Stimulated activated CD4-positive, alpha-beta T cell treated with anti-CD3 and anti-CD28 coated beads, Interleukin-2, amount 100 ng/mL, for 24 hours (primary cell): Measurements from ENCODE around the gene AGTRAP.

Experiments used
- DNase-seq, 2 donors: peaks; one replicate each; pipeline ENCODE4 v3.0.0-alpha.2; 2020

AGTRAP gene

DNA sequence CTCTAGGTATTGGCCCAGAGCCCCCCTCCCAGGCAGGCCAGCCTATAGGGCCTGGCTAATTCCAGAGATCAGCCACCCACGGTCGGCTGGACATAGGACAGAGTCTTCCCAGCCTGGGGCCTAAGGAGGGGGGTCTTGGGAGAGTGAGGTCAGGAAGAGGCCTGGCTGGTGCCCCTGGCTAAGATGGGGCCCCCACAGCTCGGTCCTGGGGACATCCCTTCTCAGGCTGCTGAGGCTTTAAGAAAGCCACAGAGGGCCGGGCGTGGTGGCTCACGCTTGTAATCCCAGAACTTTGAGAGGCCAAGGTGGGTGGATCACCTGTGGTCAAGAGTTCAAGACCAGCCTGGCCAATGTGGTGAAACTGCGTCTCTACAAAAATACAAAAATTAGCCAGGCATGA, 28.6 kb downstream of the AGTRAP start:
- DNase-seq = no peak

- DNase-seq = no peak
These were observed 29.9 kb downstream of the AGTRAP start for GRCh38 chr1:11765661-11766428.

GRCh38 chr1:11766429-11766776, 30.5 kb downstream of the AGTRAP start:
- DNase-seq = no peak

DNA sequence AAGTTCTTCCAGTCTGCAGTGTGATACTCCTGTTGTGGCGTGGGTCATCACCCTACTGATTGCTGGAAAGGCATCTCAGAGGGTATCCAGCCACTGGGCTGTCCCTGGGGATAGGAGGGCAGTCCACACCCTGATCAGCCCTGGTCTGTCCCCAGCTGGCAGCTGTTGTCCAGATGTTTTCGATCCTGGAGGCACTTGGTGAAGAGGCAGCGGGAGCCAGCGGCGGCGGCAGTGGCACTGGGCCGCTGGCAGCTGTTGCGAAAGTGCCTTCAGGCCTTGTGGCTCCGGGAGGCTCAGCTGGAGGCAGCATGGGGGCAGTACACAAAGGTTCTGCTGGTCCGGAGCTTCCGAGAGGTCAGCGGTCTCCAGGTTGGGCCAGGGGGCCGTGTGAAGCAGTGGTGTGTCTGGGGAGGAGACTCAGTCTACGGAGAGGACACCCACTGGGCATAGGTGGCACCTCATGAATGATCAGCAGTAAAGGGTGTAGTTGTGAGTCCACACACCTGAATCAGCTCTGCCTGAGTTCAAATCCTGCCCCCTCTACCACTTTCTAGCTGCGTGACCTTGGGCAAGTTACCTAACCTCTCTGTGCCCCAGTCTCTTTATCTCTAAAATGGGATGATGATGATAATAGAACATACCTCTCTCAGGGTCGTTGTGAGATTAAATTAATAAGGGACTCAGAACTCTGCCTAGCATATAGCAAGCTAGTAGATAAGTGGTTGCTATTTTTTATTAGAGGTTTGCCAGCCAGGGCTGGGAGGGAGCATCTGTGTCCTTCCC, 32.2 kb downstream of the AGTRAP start:
- DNase-seq = no peak

DNA sequence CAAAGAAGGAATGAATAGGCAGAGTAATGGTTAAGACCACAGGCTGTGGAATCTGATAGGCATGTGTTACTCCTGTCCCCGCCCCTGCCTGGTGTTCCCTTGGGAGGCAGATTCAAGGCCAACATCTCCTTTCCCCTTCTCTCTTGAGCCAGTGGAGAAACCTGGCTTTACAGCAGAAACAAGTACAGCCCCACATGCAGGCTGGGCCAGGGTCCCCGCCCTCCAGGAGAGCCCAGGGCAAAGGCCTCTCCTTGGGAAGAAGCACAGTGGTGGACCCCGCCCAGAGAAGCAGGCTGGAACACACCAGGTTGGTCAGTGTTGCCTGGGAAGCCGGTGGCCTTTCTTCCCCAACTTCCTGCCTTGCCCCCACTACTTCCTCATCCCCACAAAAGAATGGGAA, 32.9 kb downstream of the AGTRAP start:
- no peak for DNase-seq

GRCh38 chr1:11769274-11769673, 33.3 kb downstream of the AGTRAP start:
- DNase-seq = no peak

GRCh38 chr1:11770011-11770410, 34.1 kb downstream of the AGTRAP start:
- no peak for DNase-seq

- no peak for DNase-seq
These were observed 35.6 kb downstream of the AGTRAP start for GRCh38 chr1:11771481-11772043.

- no peak for DNase-seq
These were observed 36.5 kb downstream of the AGTRAP start for GRCh38 chr1:11772458-11772857.

DNA sequence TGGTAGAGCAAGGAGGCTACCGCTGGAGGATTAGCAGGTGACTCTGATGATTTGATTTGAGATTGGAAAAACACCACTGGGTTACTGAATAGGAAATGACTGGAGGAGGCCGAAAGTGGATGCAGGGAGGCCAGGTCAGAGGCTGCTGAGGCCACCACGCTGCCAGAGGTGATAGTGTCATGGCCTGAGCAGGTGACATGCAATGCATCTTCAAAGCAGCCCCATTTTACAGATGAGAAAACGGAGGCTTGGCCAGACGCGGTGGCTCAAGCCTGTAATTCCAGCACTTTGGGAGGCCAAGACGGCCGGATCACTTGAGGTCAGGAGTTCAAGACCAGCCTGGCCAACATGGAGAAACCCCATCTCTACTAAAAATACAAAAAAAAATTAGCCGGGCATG, 38.8 kb downstream of the AGTRAP start:
- no peak for DNase-seq

DNA sequence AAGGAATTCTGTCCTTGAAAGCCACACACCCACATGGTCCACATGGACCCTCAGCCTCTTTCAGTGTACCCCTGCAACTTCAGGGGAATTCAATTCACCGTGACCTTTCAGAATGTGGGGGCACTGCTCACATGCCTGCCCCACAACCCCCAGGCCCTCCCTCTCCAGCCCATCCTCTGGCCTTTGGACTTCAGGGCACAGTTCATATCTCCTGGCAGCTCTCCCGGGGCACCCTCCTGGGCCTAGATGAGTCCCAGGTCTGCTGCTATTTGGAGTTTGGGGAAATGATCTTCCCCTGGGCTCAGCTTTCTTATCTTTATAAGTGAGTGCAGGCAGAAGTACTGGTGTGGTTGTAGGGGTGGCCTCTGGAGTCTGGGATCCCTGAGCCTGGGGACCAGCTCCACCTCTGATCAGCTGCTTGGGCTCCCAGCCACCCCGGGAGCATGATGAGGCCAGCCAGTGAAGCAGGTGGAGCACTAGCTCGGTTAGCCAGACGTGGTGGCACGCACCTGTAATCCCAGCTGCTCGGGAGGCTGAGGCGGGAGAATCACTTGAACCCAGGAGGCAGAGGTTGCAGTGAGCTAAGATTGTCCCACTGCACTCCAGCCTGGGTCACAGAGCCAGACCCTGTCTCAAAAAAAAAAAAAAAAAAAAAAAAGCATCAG, 41.9 kb downstream of the AGTRAP start:
- no peak for DNase-seq

- DNase-seq = no peak
These were observed 42.4 kb downstream of the AGTRAP start for GRCh38 chr1:11778336-11778735.

DNA sequence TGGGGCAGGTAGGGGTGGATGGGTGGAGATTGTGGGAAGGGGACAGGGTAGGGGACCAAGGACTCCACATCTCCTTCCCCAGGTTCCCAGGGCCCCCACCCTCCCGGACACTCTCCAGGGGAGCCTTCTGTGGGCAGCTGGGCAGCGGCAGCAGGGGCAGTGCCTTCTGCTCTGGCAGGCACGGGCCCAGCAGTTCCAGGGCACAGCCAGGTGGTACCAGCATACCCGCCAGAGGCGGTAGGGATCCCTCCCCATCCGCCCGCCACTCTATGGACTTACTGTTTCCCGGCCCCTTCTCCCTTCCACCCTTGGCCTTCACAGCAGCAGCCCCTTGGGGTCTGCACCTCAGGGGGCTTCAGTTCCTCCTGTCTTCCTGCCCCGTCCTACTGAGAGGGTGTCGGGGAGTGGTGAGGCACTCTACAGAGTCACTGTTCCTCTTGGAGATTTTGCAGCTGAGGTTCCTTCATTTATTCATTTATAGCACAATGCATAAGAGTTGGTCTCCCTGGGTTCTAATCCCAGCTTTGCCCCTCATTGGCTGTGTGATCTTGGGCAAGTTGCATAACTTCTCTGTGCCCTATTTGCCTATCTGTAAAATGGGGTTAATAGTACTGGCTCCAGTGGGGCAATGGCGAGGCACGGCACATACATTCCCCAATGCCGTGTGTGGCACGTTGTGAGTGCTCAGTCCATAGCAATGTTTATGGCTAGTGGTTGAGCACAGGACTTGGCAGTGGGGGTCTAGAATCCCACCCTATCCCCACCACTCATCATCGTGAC, 43.1 kb downstream of the AGTRAP start:
- no peak for DNase-seq

DNA sequence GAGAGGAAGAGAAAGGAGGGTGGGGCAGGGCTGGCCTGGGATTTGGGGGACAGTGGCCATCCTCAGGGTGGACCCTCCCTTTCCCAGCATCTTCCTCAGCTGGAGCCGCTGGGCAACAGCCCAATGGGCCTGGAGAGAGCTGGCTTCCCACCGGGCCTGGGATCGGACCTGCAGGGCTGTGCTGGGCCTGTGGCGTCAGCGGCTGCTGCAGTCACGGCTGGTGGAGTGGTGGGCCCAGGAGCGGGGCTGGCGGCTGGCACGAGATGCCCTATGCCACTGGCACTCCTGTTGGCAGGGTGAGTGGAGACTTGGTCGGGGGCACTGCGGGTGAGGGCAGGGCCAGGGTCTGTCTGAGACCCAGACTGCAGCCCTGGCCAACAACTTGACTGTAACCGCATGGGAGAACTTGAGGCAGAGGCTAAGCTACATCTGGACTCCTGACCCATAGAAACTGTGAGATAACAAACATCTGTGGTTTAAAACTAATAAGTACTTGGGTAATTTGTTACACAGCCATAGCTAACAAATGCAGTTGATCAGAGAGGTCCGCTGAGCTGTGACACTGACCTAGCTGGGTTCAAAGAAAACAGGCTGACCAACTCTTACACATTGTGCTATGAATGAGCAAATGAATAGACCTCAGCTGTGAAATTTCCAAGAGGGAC, 43.9 kb downstream of the AGTRAP start:
- no peak for DNase-seq

GRCh38 chr1:11780380-11781147, 44.6 kb downstream of the AGTRAP start:
- DNase-seq = no peak

DNA sequence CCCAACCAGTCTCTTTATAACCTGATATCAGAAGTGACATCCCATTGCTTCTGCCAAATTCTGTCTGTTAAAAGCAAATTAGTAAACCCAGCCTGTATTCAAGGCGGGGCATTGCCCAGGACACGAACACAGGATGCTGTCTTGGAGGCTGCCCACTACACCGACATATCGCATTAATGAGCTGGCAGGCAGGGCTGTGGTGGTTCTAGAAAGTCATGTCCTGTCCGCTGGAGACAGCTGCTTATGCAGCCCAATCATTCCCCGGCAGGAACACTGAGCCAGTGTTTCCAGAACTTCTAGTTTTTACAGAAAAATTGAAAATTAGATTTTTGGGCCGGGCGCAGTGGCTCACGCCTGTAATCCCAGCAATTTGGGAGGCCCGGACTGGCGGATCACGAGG, 45.4 kb downstream of the AGTRAP start:
- no peak for DNase-seq

DNA sequence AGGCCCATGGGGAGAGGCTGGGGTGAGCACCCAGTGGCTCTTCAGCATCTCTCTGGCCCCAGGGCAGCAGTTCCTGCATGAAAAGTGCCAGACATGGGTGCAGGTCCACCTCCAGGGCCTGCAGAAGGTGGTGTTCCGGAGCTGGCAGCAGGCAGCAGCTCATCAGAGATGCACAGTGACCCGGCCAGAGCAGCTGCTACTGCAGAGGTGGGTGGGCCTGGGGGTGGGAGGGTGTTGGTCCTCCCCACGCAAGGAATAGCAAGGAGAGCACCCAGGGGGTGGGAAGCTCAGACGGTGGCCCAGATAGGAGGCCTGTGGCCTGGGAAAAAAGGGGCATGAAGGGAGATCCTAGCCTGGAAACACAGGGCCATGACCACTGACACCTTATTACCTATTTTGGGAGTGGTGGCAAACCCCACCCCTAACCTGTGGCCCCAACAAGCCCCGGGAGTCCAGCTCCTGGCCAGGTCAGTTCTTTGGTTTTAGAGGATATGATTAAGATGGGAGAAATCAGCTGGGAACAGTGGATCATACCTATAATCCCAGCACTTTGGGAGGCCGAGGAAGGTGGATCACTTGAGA, 46.3 kb downstream of the AGTRAP start:
- no peak for DNase-seq

DNA sequence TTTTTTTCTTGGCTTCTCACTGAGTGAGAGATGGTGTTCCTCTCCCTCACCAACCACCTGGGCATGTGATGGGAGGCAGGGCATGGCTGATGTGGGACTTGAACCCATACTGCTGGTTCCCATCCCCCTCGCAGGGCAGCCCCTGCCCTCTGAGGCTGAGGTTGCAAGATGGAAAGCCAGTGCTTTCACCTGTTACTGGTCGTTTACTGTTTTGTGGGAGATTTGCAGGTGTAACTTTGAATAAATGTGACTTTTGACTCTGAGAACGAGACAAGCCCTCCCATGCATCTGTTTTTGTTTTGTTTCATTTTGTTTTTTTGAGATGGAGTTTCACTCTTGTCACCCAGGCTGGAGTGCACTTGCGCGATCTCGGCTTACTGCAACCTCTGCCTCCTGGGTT, 47.6 kb downstream of the AGTRAP start:
- no peak for DNase-seq

DNA sequence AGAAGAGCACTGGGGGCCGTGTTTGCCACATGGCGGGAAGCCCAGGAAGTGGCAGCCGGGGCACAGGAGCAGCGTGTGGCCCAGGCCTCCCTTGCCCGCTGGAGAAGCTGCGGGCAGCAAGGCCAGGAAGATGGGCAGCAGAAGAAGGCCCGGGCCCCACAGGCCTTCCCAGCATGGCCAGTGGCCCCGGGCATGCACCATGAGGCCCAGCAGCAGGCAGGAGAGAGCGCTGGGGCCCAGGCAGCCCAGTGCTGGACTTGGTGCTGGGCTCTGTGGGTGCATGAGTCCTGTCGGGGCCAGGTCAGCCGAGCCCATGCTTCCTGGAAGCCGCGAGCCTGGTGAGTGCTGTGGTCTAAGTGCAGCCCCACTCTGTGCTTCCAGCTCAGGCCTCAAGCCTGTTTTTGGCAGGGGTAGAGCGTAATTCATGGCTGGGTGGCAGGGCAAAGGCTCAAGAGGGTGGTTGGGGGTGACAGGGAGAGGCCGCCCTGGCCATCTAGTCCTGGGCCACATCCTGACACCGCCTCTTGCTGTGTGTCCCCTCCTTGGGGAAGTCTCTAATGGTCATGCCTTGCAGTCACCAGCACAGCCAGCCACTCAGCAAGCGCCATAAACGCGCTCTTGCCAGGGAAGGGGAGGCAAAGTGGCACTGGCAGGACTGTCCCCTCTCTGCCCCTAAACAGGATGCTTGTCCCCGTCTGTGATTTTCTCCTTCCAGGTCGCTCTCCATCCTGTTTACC, 48.5 kb downstream of the AGTRAP start:
- no peak for DNase-seq
